GM19099 (cell line): ENCODE results near the gene CUL5.

Experiments used
- POLR2A ChIP-seq: IDR thresholded peaks from 3 replicates; pipeline ENCODE4 v1.6.1; 2011; ENCODE audit warnings: low read depth; ENCODE audit not compliant: insufficient read length; ENCODE audit errors: extremely low read depth

Gene CUL5

DNA sequence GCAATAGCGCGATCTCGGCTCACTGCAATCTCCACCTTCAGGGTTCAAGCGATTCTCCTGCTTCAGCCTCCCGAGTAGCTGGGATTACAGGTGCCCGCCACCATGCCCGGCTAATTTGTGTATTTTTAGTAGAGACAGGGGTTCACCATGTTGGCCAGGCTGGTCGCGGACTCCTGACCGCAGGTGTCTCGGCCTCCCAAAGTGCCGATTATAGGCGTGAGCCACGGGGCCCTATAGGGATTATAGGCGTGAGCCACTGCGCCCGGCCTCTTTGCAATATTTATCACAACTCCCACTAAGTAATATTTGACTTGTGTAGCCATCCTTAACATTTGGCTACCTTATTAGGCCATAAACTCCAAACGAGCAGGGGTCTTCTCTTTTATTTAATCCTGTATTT, 879 bp upstream of the CUL5 start:
- TF ChIP-seq POLR2A: no peak

DNA sequence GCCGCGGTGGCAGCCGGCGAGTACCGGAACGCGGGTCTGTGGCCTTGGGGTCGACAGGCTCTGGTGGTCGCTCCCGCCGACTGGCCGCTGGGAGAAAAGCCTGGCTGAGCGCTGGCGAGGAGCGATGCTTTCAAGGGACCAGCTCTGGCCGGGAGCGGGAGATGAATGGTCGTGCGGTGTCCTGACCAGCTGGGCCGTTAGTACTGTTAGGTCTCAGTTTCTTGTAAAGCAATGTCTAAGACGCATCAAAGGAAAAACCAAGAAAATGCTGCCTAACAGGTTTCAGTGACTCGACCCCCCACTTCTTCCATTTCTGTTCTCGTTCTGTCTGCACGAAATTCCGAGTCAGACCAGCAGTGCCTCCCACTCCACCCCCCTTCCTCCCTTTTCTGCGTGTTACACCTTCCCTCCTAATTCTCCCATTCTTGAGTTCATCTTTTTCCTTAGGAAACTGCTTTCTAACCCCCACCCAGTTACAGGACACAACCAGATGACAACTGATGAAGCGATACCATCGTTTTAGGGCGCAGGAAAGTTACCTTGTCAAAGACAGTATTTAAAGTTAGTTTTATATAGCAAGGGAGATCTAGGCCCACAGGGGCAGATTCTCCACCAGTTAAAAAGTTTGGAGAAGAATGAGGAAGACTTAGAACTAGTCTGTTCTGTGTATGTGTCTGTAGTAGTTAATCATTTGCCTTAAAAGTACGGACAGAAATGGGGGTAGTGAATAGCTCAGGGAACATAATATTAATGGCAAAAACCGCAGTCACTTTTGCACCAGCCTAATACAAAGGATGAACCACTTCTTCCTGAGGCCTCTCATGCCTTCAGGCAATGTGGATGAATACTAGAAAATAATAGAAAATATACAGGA, 1.0 kb downstream of the CUL5 start:
- no peak for TF ChIP-seq POLR2A

DNA sequence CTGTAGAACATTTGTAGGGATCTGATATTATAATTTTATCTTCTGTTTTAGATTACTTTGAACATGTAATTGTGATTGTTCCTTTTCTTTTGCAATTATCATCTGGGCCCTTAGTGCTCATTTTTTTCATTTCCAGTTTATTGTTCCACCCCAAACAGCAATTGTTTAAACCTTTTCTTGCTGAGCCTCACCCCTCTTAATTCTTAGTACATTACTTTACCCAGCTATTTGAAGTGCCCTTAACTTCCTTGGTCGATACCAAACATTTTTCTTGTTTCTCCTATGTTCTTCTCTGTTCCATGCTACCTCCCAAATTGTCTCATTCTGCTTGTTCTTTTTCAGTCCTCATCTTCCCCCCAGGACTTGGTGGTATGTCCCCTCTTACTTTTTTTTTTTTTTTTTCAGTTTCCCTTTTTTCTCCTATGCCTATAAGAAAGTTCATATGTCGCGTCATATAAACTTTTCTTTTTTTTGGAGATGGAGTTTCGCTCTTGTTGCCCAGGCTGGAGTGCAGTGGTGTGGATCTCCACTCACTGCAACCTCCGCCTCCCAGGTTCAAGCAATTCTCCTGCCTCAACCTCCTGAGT, 3.5 kb downstream of the CUL5 start:
- no peak for TF ChIP-seq POLR2A

DNA sequence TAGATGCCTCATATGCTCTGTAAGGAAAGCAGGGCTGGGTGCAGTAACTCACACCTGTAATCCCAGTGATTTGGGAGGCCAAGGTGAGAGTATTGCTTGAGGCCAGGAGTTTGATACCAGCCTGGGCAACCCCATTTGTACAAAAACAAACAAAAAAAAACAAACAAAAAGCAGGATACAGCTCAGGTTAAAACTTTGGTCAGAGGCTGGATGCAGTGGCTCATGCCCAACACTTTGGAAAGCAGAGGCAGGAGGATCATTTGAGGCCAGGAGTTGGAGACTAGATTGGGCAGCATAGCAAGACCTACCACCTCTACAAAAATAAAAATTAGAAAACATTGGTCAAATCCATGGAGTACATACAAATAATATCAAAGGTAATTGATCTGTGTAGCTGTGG, 7.9 kb downstream of the CUL5 start:
- TF ChIP-seq POLR2A: no peak

DNA sequence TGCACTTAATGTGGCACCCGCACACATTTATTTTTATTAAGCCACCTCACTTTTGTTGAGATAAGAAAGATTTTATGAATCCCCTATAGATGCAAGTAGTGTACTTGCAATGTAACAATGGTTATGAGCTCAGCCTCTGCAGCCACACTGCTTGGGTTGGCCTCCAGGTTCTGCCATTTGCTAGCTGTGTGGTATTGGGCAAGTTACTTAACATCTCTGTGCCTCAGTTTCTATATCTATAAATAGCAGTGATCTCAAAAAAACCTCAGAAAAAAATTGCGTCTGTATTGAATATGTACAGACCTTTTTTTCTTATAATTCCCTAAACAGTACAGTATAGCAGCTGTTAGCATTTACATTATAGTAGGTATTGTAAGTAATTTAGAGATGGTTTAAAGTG, 10.0 kb downstream of the CUL5 start:
- TF ChIP-seq POLR2A: no peak

DNA sequence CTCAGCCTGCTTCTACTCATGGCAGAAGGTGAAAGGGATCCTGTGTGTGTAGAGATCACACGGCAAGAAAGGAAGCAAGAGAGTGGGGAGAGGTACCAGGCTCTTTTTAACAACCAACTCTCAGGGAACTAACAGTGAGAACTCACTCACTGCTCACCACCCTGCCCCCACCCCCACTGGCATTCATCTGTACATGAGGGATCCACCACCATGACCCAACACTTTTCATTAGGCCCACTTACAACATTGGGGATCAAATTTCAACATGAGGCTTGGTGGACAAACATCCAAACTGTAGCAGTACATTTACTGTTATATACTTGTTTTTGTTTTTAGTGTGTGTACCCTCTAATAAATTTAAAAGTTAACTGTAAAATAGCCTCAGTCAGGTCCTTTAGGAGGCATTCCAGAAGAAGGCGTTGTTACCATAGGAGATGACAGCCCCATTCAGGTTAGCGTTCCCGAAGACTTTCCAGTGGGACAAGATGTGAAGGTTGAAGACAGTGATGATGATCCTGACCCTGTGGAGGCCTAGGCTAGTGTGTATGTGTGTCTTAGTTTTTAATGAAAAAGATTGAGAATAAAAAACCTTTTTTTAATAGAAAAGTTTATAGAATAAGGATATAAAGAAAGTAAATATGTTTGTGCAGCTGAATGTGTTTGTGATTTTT, 11.3 kb downstream of the CUL5 start:
- no peak for TF ChIP-seq POLR2A

DNA sequence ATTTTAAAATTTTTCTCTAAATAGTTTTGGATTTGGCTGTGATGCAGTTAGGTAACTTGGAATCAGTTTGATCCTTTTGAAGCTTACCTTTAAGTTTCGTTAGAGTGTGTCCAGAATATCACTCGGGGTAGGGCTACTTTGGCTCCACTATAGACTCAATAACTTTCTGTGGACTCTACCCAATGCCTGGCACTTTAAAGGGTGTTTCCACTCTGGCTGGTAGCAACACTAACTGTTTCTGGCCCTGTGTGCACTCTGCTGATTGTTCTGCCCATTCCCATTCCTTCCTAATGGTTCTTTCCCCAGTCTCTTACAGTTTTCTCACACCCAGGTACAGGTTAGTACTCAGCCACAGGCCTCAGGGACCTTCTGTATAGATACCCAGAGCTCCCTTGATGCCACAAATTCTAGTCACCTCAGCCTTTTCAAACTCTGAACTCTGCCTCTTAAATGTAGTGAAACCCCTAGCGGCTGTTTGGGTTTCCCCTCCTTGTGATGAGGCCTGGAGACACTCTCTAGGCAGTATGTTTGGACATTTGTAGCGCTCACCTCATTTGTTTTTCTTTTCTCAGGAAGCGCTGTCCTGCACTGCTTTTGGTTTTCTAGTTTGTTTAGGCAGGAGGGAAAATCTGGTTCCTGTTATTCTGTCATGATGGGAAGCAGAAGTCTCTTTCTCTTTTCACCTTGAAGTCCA, 16.8 kb downstream of the CUL5 start:
- no peak for TF ChIP-seq POLR2A

DNA sequence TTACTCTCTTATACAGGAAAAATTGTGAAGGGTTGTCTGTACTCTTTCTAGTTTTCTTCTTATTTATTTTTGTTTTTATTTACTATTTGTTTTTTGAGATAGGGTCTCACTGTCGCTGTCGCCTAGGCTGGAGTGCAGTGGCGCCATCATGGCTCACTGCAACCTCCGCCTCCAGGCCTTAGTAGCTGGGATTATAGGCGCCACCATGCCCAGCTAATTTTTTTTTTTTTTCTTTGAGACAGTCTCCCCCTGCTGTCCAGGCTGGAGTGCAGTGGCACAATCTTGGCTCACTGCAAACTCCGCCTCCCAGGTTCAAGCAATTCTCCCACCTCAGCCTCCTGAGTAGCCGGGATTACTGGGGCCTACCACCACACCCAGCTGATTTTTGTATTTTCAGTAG, 18.4 kb downstream of the CUL5 start:
- TF ChIP-seq POLR2A: no peak

DNA sequence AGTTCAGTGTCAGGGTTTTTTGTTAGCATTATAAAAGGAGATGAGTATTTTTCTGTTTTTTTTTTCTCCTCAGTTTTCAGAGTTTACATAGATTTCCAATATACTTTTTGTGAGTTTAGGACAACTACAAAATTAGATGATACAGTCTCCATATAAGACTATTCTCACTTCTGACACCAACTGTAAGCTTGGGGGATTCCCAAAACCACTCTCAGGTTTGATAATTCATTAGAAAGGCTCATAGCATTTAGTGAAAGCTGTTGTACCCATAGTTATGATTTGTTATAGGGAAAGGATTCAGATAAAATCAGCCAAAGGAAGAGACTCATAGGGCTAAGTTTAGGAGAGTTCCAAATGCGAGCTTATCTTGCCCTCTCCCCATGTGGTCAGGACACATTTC, 24.1 kb downstream of the CUL5 start:
- TF ChIP-seq POLR2A: no peak

DNA sequence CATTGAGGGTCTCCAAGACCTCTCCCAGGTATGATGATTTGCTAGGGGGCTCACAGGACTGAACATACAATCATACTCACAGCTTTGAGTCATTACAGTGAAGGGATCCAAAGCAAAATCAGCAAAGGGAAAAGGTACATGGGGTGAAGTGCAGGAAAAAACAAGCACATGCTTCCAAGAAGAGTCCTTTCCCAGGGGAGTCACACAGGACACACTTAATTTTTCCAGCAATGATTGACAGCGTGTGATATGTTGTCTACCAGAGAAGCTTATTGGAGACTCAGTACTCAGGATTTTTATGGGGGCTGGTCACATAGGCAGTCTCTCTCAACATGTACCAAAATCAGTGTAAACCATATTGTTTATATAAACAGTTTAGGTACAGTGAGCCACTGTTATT, 25.3 kb downstream of the CUL5 start:
- no peak for TF ChIP-seq POLR2A

DNA sequence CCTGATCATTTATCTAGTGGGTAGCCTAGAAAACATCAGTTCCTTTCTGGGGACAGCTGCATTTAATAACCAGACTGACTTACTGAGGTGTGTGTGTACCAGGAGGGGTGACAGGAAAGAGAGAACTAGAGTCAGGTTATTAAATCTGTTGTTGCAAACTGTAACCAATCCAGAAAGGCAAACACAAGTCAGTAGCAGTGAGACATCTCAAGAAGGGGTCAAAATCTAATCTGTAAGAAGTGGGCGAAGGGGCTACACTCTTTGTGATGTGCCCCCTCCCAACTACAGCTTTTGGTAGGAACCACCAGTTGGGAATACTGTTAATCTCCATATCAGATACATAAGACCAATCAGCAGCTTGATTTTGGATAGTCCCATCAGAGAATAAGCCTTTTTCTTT, 26.3 kb downstream of the CUL5 start:
- no peak for TF ChIP-seq POLR2A

DNA sequence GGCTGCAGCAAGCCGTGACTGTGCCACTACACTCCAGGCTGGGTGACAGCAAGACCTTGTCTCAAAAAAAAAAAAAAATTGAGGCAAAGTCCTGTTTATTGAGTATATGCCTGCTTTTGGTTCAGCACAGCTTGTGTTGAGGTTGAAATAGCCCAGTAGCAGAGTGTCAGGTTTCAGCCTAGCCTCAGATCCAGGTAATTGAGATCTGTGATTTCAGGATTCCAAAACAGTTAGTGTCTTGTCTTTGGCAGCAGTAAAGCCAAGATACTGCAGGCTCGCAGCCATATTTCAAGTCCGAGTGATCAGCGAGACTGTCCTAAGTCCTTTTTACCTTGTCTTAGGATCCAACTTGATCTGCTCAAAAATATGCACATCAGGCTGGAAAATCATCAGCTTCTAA, 27.0 kb downstream of the CUL5 start:
- no peak for TF ChIP-seq POLR2A

DNA sequence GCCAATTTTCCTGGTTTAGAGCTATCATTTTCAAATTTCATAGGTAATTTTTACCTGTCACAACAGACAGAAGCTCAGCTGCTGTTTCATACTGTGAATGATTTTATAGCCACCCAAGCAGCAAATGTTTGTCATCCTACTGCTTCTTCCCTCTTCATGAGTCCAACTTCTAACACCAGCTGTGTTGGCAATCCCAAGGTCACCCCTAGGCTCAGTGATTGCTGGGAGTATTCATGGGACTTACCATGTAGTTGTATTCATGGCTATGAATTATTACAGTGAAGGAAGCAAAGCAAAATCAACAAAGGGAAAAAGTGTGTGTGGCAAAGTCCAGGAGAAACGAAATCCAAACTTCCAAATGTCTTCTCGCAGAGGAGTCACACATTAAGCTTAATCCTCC, 28.5 kb downstream of the CUL5 start:
- no peak for TF ChIP-seq POLR2A

DNA sequence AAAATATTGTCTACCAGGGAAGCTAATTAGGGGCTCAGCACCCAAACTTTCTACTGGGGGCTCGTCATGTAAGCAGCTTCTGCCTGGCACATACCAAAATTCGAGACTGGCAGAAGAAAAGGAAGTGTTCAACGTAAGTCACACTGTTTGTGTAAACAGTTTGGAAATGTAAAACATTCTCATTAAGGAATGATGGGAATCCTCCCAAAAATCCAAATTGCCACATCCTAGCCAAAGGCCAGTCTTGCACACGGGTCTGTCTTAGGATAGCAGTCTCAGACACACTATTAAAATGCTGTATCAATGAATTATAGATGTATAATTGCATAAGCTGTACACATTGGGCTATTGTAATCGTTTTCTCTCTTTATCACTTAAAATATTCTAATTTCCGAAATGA, 28.9 kb downstream of the CUL5 start:
- no peak for TF ChIP-seq POLR2A

DNA sequence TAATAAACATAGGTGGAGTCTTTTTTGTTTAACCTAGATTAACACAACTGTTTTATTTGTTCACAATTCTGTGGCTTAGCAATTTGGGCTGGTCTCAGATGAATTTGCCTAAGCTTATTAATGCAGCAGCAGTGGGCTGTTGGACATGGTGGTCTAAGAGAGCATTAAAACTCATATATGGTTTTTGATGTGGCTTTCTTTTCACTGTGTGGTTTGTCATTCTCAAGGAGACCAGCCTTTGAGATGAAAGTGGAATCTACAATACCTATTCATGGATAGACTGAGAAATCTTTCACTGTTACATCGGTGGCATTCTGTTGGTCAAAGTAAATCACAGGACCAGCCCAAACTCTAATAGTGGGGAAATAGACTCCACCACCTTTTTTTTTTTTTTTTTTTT, 39.6 kb downstream of the CUL5 start:
- no peak for TF ChIP-seq POLR2A
